GM10266 (cell line): Measurements from ENCODE around the gene UBE2H.

Experiments
- DNase-seq: peaks from one replicate; pipeline ENCODE4 v3.0.0; 2012; ENCODE audit errors: extremely low spot score
- CTCF ChIP-seq: IDR thresholded peaks from 2 replicates; pipeline ENCODE4 v1.5.1; 2012; ENCODE audit warnings: mild to moderate bottlenecking, low read depth; ENCODE audit not compliant: control insufficient read depth, insufficient read depth; ENCODE audit errors: missing control alignments

The UBE2H gene

GRCh38 chr7:129831424-129832058, 121.2 kb downstream of the UBE2H start:
- no peak for TF ChIP-seq CTCF
- DNase-seq = no peak

- DNase-seq = no peak
- TF ChIP-seq CTCF = no peak
Observed at GRCh38 chr7:129830949-129831348, 121.8 kb downstream of the UBE2H start.

GRCh38 chr7:129829737-129830631, 122.8 kb downstream of the UBE2H start:
- DNase-seq = peak; percentile 69
- peak; percentile 75 for TF ChIP-seq CTCF

DNA sequence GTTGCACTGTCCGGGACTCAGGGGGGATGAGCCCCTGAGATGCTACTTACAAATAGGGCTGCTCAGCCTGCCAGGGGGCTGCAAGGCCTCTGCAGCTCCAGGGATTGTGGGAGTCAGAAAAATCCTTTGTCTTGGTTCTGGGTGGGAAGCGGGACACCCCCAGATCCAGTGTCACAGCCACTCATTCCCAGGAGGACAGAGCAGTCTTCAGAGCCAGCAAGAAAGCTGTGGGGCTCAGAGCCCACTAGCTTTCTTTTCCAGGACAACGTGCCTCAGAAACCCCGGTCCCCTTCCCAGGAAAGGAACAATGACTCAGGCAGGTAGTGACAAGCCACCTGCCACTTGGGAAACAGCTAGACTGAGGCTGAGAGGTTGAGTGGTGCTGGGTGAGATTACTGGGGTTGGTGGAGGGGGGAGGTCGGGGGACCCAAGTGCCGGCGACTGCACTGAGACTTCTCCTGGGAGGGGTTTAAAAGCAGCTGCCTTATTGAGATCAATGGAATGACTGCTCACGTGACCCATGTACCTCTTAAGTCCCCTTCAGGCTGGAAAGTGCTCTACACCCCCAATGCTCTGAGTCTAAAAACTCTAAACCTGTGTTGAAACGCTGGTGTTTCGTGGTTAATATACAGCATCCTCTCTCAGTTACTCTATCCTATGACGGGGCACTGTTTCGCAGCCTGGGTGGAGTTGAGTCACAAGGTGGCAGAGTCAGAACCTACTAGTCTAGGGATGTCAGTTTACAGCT, 123.6 kb downstream of the UBE2H start:
- TF ChIP-seq CTCF = no peak
- DNase-seq = no peak

GRCh38 chr7:129828078-129828762, 124.5 kb downstream of the UBE2H start:
- DNase-seq = no peak

More at GRCh38 chr7:129828078-129828762, 124.5 kb downstream of the UBE2H start:
- TF ChIP-seq CTCF = no peak
